Caco-2 (cell line): ENCODE measurements around the gene DDHD1. TPM values are rescaled to one million over a fixed set of nuclear protein-coding genes. Genes with fewer than 3 reads are reported as not detected.

Source experiments
- BruUV-seq: library from RNA; stranded (reverse); fragments of 400-500 nt; replicated peaks from 2 replicates; lab custom pipeline; 2021; lab: Mats Ljungman, UMichigan
- CTCF ChIA-PET: fragments of 300-600 bp; sonication (Branson Sonifier 250); formaldehyde crosslinking; loops from one replicate; lab custom pipeline; 2022; ENCODE audit warnings: antibody characterized with exemption; lab: Charles Lee
- POLR2A ChIA-PET: fragments of 300-600 bp; sonication (Branson Sonifier 250); formaldehyde crosslinking; loops from one replicate; lab custom pipeline; 2022; ENCODE audit warnings: antibody characterized with exemption; lab: Charles Lee
- DNase-seq, 2 experiments: peaks; one replicate each; pipeline versions ENCODE4 v3.0.0 to v3.0.0-alpha.2; 2020 to 2022
- H3K27me3 ChIP-seq: replicated peaks from 2 replicates; pipeline ENCODE4 v1.6.0; 2011; ENCODE audit warnings: low read length; ENCODE audit not compliant: control insufficient read depth, insufficient read depth
- H3K36me3 ChIP-seq: 2 replicates; pipeline ENCODE4 v1.5.1; 2011; ENCODE audit warnings: low read length; ENCODE audit not compliant: control insufficient read depth, insufficient read depth
- H3K4me1 ChIP-seq: fragments of 250-450 bp; sonication (Bioruptor Pico); 2 replicates; pipeline ENCODE4 v1.5.1; 2020; ENCODE audit warnings: mild to moderate bottlenecking
- H3K4me3 ChIP-seq: 2 replicates; pipeline ENCODE4 v1.5.1; 2011; ENCODE audit warnings: low read depth, mild to moderate bottlenecking, control low read depth, low read length
- H3K9me3 ChIP-seq: fragments of 250-450 bp; sonication (Bioruptor Pico); 2 replicates; pipeline ENCODE4 v1.5.1; 2020; ENCODE audit warnings: mild to moderate bottlenecking, moderate library complexity
- H3K27ac Mint-ChIP-seq: one replicate; pipeline ENCODE4 v1.8.0; 2022; ENCODE audit warnings: mixed read lengths; ENCODE audit not compliant: unreplicated experiment
- H3K27me3 Mint-ChIP-seq: one replicate; pipeline ENCODE4 v1.8.0; 2022; ENCODE audit warnings: mixed read lengths; ENCODE audit not compliant: insufficient read depth, unreplicated experiment
- H3K36me3 Mint-ChIP-seq: one replicate; pipeline ENCODE4 v1.8.0; 2022; ENCODE audit warnings: mild to moderate bottlenecking, mixed read lengths; ENCODE audit not compliant: insufficient read depth, unreplicated experiment
- H3K4me1 Mint-ChIP-seq: one replicate; pipeline ENCODE4 v1.8.0; 2022; ENCODE audit warnings: low read depth, mixed read lengths; ENCODE audit not compliant: unreplicated experiment
- H3K4me3 Mint-ChIP-seq: one replicate; pipeline ENCODE4 v1.8.0; 2022; ENCODE audit warnings: mild to moderate bottlenecking, moderate library complexity, mixed read lengths; ENCODE audit not compliant: unreplicated experiment
- H3K9me3 Mint-ChIP-seq: one replicate; pipeline ENCODE4 v1.8.0; 2022; ENCODE audit warnings: mixed read lengths; ENCODE audit not compliant: unreplicated experiment
- CTCF ChIP-seq, 2 experiments: fragments of 200-600 bp in 1 of 2; IDR thresholded peaks; 1 replicate in 1 of 2; 2 replicates in 1 of 2; pipeline versions ENCODE4 v1.5.1 to v1.8.0; 2011 to 2022; ENCODE audit warnings: antibody characterized with exemption in 1 of 2, control low read depth in 1 of 2, inconsistent platforms in 1 of 2, low read depth in 1 of 2, low read length in 1 of 2, mild to moderate bottlenecking in 1 of 2, moderate library complexity in 1 of 2; ENCODE audit not compliant: insufficient read depth in 1 of 2, severe bottlenecking in 1 of 2, unreplicated experiment in 1 of 2
- intact Hi-C: fragments of 100-400 bp; cut with micrococcal nuclease; formaldehyde crosslinking; loops from one replicate; pipeline ENCODE4 v1.10.0; 2022; ENCODE audit not compliant: unreplicated experiment
- total RNA-seq: library from RNA; stranded (reverse); gene quantifications from 2 replicates; pipeline ENCODE4 v1.2.3, GENCODE V29; 2022

Gene DDHD1
- total RNA-seq, 1 experiment from 2014 or later = 8.8 TPM

GRCh38 chr14:53146739-53147138 lies 6.4 kb downstream of the DDHD1 start:
- no peaks in the 10 kb centered on the region for H3K27me3 ChIP-seq
- H3K9me3 Mint-ChIP-seq = peaks cover 13% of the 10 kb centered on the region
- no peak overlapping the region for H3K4me3 ChIP-seq
- no peaks in the 10 kb centered on the region for H3K4me1 ChIP-seq
- H3K4me3 Mint-ChIP-seq = no peak overlapping the region
- no peaks in the 10 kb centered on the region for H3K36me3 ChIP-seq
- H3K4me1 Mint-ChIP-seq = peaks cover 17% of the 10 kb centered on the region
- BruUV-seq = no TSS peak
- no peak for DNase-seq
- TF ChIP-seq CTCF (IDR thresholded peaks at IDR 0.05; ENCODE audit: insufficient read depth in 1 of 2, low read depth in 1 of 2, low read length in 1 of 2, severe bottlenecking in 1 of 2, unreplicated experiment in 1 of 2) = no peak
- ChIA-PET CTCF (no interaction called here), POLR2A (no interaction called here)
- H3K9me3 ChIP-seq = peaks cover 3% of the 10 kb centered on the region; the same call in 1 of the 2 replicates
- H3K27ac Mint-ChIP-seq = no peak overlapping the region
- intact Hi-C loops = no loop called here
- H3K36me3 Mint-ChIP-seq = no peaks in the 10 kb centered on the region
- H3K27me3 Mint-ChIP-seq = no peaks in the 10 kb centered on the region

- Mint-ChIP-seq H3K9me3 (peaks cover 26% of the 10 kb centered on the region), H3K4me1 (no peaks in the 10 kb centered on the region), H3K4me3 (no peak overlapping the region), H3K27ac (no peak overlapping the region), H3K36me3 (no peaks in the 10 kb centered on the region), H3K27me3 (no peaks in the 10 kb centered on the region)
- POLR2A ChIA-PET = no interaction called here
- H3K4me3 ChIP-seq = no peak overlapping the region
- intact Hi-C loops = no loop called here
- DNase-seq = no peak
- BruUV-seq = no TSS peak
- no peaks in the 10 kb centered on the region for H3K27me3 ChIP-seq
- H3K4me1 ChIP-seq = no peaks in the 10 kb centered on the region
- no peaks in the 10 kb centered on the region for H3K36me3 ChIP-seq
- no peak for TF ChIP-seq CTCF (IDR thresholded peaks at IDR 0.05; ENCODE audit: insufficient read depth in 1 of 2, low read depth in 1 of 2, low read length in 1 of 2, severe bottlenecking in 1 of 2, unreplicated experiment in 1 of 2)
- H3K9me3 ChIP-seq = peaks cover 19% of the 10 kb centered on the region
- CTCF ChIA-PET = no interaction called here
These were observed 8.9 kb downstream of the DDHD1 start for GRCh38 chr14:53144244-53144643.

GRCh38 chr14:53140585-53140984 lies 12.5 kb downstream of the DDHD1 start:
- H3K36me3 ChIP-seq = no peaks in the 10 kb centered on the region
- Mint-ChIP-seq H3K27me3 (no peaks in the 10 kb centered on the region), H3K27ac (no peak overlapping the region), H3K36me3 (no peaks in the 10 kb centered on the region), H3K4me1 (no peaks in the 10 kb centered on the region), H3K4me3 (no peak overlapping the region), H3K9me3 (peaks cover 26% of the 10 kb centered on the region)
- H3K27me3 ChIP-seq = no peaks in the 10 kb centered on the region
- no peaks in the 10 kb centered on the region for H3K4me1 ChIP-seq
- no TSS peak for BruUV-seq
- ChIA-PET CTCF (no interaction called here), POLR2A (no interaction called here)
- intact Hi-C loops = no loop called here
- TF ChIP-seq CTCF (IDR thresholded peaks at IDR 0.05; ENCODE audit: insufficient read depth in 1 of 2, low read depth in 1 of 2, low read length in 1 of 2, severe bottlenecking in 1 of 2, unreplicated experiment in 1 of 2) = no peak
- DNase-seq = no peak
- peaks cover 19% of the 10 kb centered on the region for H3K9me3 ChIP-seq
- no peak overlapping the region for H3K4me3 ChIP-seq
